Panc1 (cell line): ENCODE measurements around the gene POLR3GL. TPM values are rescaled to one million over a fixed set of nuclear protein-coding genes. Genes with fewer than 3 reads are reported as not detected.

Source experiments
- ATAC-seq: fragments of 200-7000 bp; cut with Tn5 transposase; 2 replicates; pipeline ENCODE4 v1.9.1; 2020; ENCODE audit warnings: mild to moderate bottlenecking, moderate library complexity
- BruUV-seq: library from RNA; stranded (reverse); fragments of 400-500 nt; replicated peaks from 2 replicates; lab custom pipeline; 2021; lab: Mats Ljungman, UMichigan
- CTCF ChIA-PET: fragments of 300-600 bp; sonication (Branson Sonifier 250); formaldehyde crosslinking; loops from one replicate; lab custom pipeline; 2022; ENCODE audit warnings: antibody characterized with exemption; lab: Charles Lee
- POLR2A ChIA-PET: fragments of 300-600 bp; sonication (Branson Sonifier 250); formaldehyde crosslinking; loops from one replicate; lab custom pipeline; 2022; ENCODE audit warnings: antibody characterized with exemption; lab: Charles Lee
- DNase-seq: peaks from one replicate; pipeline ENCODE4 v3.0.0-alpha.2; 2010; ENCODE audit warnings: low read depth, low spot score
- H3K27ac ChIP-seq: 2 replicates; pipeline ENCODE4 v1.5.1; 2011; ENCODE audit warnings: mild to moderate bottlenecking, low read length, inconsistent platforms
- H3K27me3 ChIP-seq: fragments of 200-500 bp; sonication (Bioruptor generic); 2 replicates; pipeline ENCODE4 v1.6.0; 2014; ENCODE audit warnings: low read length, inconsistent platforms; ENCODE audit not compliant: control insufficient read depth, insufficient read depth
- H3K36me3 ChIP-seq: fragments of 200-500 bp; sonication (Bioruptor generic); 2 replicates; pipeline ENCODE4 v1.5.1; 2014; ENCODE audit warnings: inconsistent platforms, mild to moderate bottlenecking, low read length, moderate library complexity; ENCODE audit not compliant: control insufficient read depth, insufficient read depth
- H3K4me1 ChIP-seq: 2 replicates; pipeline ENCODE4 v1.5.1; 2011; ENCODE audit warnings: inconsistent platforms, mild to moderate bottlenecking, low read length, moderate library complexity; ENCODE audit not compliant: control insufficient read depth, insufficient read depth
- H3K4me3 ChIP-seq, 2 experiments: 2 replicates each; pipeline ENCODE4 v1.5.1; 2011 to 2012; ENCODE audit warnings: low read depth in 2 of 2, low read length in 2 of 2, mild to moderate bottlenecking in 2 of 2, inconsistent platforms in 1 of 2, moderate library complexity in 1 of 2
- H3K9me3 ChIP-seq: fragments of 200-500 bp; sonication (Bioruptor generic); 2 replicates; pipeline ENCODE4 v1.5.1; 2014; ENCODE audit warnings: low read depth, mild to moderate bottlenecking, inconsistent platforms, low read length, moderate library complexity; ENCODE audit not compliant: control insufficient read depth, insufficient read depth
- CTCF ChIP-seq: fragments of 450-650 bp; IDR thresholded peaks from 2 replicates; pipeline ENCODE4 v1.5.1; 2017; ENCODE audit warnings: mild to moderate bottlenecking
- POLR2AphosphoS5 ChIP-seq: IDR thresholded peaks from 2 replicates; pipeline ENCODE4 v1.6.1; 2012; ENCODE audit warnings: mild to moderate bottlenecking, low read depth, low read length, moderate library complexity
- REST ChIP-seq, 2 experiments: IDR thresholded peaks; 2 replicates each; pipeline ENCODE4 v1.6.1; 2011 to 2012; ENCODE audit warnings: low read depth in 2 of 2, control low read depth in 1 of 2, low read length in 1 of 2, mild to moderate bottlenecking in 1 of 2, moderate library complexity in 1 of 2; ENCODE audit not compliant: insufficient read depth in 1 of 2
- SIN3A ChIP-seq: IDR thresholded peaks from 2 replicates; pipeline ENCODE4 v1.6.1; 2012; ENCODE audit warnings: low read depth, mild to moderate bottlenecking, low read length, moderate library complexity, borderline replicate concordance; ENCODE audit not compliant: insufficient read depth
- TCF7L2 ChIP-seq: IDR thresholded peaks from 2 replicates; pipeline ENCODE4 v1.6.1; 2011; ENCODE audit warnings: mild to moderate bottlenecking, low read depth, low read length, inconsistent platforms
- in situ Hi-C: cut with HindIII; loops from 2 replicates; pipeline ENCODE4 v1.10.0; 2016; ENCODE audit warnings: low sequenced_read_pairs, low pct_unique_long_range_greater_than_20kb
- intact Hi-C: fragments of 100-400 bp; cut with micrococcal nuclease; formaldehyde crosslinking; loops from one replicate; pipeline ENCODE4 v1.10.0; 2022; ENCODE audit not compliant: unreplicated experiment
- total RNA-seq: library from RNA; stranded (reverse); gene quantifications from one replicate; pipeline ENCODE4 v1.2.1, GENCODE V29; 2021; ENCODE audit not compliant: unreplicated experiment

POLR3GL gene
- total RNA-seq, 1 experiment from 2014 or later, result 14.9 TPM

GRCh38 chr1:145965119-145965744 lies 742 bp downstream of the POLR3GL start:
- CTCF ChIA-PET, result interaction anchor here (1.4 to 1.7 kb wide), 2 partner anchors 67 to 74 kb away, joined by 4 to 5 read pairs; no protein-coding TSS in a partner anchor
- ATAC-seq (no peak), DNase-seq (no peak)
- Histone ChIP-seq H3K4me1 (peaks cover 18% of the 10 kb centered on the region), H3K27me3 (no peaks in the 10 kb centered on the region), H3K27ac (peak overlapping the region; percentile 93), H3K36me3 (no peaks in the 10 kb centered on the region), H3K4me3 (peak overlapping the region; percentile 52 to 92), H3K9me3 (peaks cover 3% of the 10 kb centered on the region; the same call in 1 of the 2 replicates)
- BruUV-seq, result no TSS peak
- POLR2A ChIA-PET, result interaction anchor here (0.6 to 2.0 kb wide), 2 partner anchors 38 to 53 kb away, joined by 10 to 12 read pairs; partner anchors contain the start of gene RBM8A
- no peak for TF ChIP-seq REST (IDR thresholded peaks at IDR 0.05; ENCODE audit: insufficient read depth in 1 of 2, low read depth in 2 of 2, low read length in 1 of 2)
- TF ChIP-seq POLR2AphosphoS5, result no peak
- TF ChIP-seq CTCF, result no peak
- no peak for TF ChIP-seq SIN3A
- no peak for TF ChIP-seq TCF7L2
- in situ Hi-C loops, result no loop called here
- intact Hi-C loops, result no loop called here

- Histone ChIP-seq H3K9me3 (peaks cover 3% of the 10 kb centered on the region; the same call in 1 of the 2 replicates), H3K27me3 (no peaks in the 10 kb centered on the region), H3K27ac (no peak overlapping the region), H3K4me1 (peaks cover 15% of the 10 kb centered on the region), H3K36me3 (no peaks in the 10 kb centered on the region), H3K4me3 (no peak overlapping the region)
- in situ Hi-C loops (no loop called here), intact Hi-C loops (no loop called here)
- ChIA-PET CTCF (interaction anchor here (1.0 kb wide), 1 partner anchor 9 kb away, joined by 3 read pairs; the partner anchor contains the start of gene LIX1L), POLR2A (no interaction called here)
- TF ChIP-seq POLR2AphosphoS5 (no peak), REST (IDR thresholded peaks at IDR 0.05; ENCODE audit: insufficient read depth in 1 of 2, low read depth in 2 of 2, low read length in 1 of 2) (no peak), SIN3A (no peak), CTCF (no peak), TCF7L2 (no peak)
- DNase-seq (no peak), ATAC-seq (no peak)
- no TSS peak for BruUV-seq
Measured at GRCh38 chr1:145967288-145967687, 2.8 kb downstream of the POLR3GL start.
